Endothelial cell of umbilical vein (primary cell): ENCODE data around the gene ABHD8. TPM values are rescaled to one million over a fixed set of nuclear protein-coding genes. Genes with fewer than 3 reads are reported as not detected.

Experiments
- BruUV-seq: library from RNA; stranded (reverse); fragments of 400-500 nt; replicated peaks from 2 replicates; lab custom pipeline; 2021; lab: Mats Ljungman, UMichigan
- CTCF ChIA-PET: fragments of 300-600, 350-600 bp; sonication (Branson Sonifier 250); formaldehyde crosslinking; loops from one replicate; lab custom pipeline; 2021; ENCODE audit warnings: antibody characterized with exemption, inconsistent platforms; lab: Charles Lee
- POLR2A ChIA-PET: fragments of 300-600, 350-600 bp; sonication (Branson Sonifier 250); formaldehyde crosslinking; loops from one replicate; lab custom pipeline; 2021; ENCODE audit warnings: antibody characterized with exemption, inconsistent platforms; lab: Charles Lee
- DNase-seq: peaks from one replicate; pipeline ENCODE4 v3.0.0-alpha.2; 2011; ENCODE audit warnings: low read depth, low spot score
- FAIRE-seq: peaks from 2 replicates; lab custom pipeline; 2011; peaks lifted over from hg19 to GRCh38; lab: Jason Lieb, UNC
- H2AFZ ChIP-seq: 2 replicates; pipeline ENCODE4 v1.6.0; 2012; ENCODE audit warnings: low read depth, low read length, control low read depth, inconsistent platforms
- H3K27ac ChIP-seq: 2 replicates; pipeline ENCODE4 v1.5.1; 2011; ENCODE audit warnings: low read depth, mild to moderate bottlenecking, control low read depth, low read length, moderate library complexity; ENCODE audit not compliant: insufficient read depth
- H3K27me3 ChIP-seq, 2 experiments: 2 replicates each; pipeline versions ENCODE4 v1.6.0 to v1.6.1; 2011; ENCODE audit warnings: low read length in 2 of 2, mixed read lengths in 1 of 2; ENCODE audit not compliant: control insufficient read depth in 2 of 2, insufficient read depth in 2 of 2
- H3K36me3 ChIP-seq, 2 experiments: 2 replicates in 1 of 2; 3 replicates in 1 of 2; pipeline ENCODE4 v1.5.1; 2011; ENCODE audit warnings: low read length in 2 of 2, mild to moderate bottlenecking in 1 of 2, moderate library complexity in 1 of 2; ENCODE audit not compliant: control insufficient read depth in 2 of 2, insufficient read depth in 2 of 2; ENCODE audit errors: extremely low read depth in 1 of 2
- H3K4me1 ChIP-seq: 3 replicates; pipeline ENCODE4 v1.5.1; 2011; ENCODE audit warnings: mild to moderate bottlenecking, low read length; ENCODE audit not compliant: control insufficient read depth, insufficient read depth; ENCODE audit errors: extremely low read depth
- H3K4me2 ChIP-seq: 2 replicates; pipeline ENCODE4 v1.6.1; 2011; ENCODE audit warnings: low read length, control low read depth, mixed read lengths; ENCODE audit not compliant: insufficient read depth
- H3K4me3 ChIP-seq, 3 experiments: fragments of 200-600 bp in 1 of 3; sonication (generic), shearing (Covaris generic) in 1 of 3; replicated peaks in 1 of 3; 2 replicates each; pipeline ENCODE4 v1.5.1; 2011 to 2016; ENCODE audit warnings: control low read depth in 3 of 3, low read length in 3 of 3, mild to moderate bottlenecking in 2 of 3, inconsistent platforms in 1 of 3, low read depth in 1 of 3, moderate library complexity in 1 of 3; ENCODE audit not compliant: insufficient read depth in 1 of 3
- H3K79me2 ChIP-seq: 2 replicates; pipeline ENCODE4 v1.6.0; 2012; ENCODE audit warnings: low read length, inconsistent platforms; ENCODE audit not compliant: control insufficient read depth, insufficient read depth
- H3K9ac ChIP-seq: replicated peaks from 2 replicates; pipeline ENCODE3; 2011; ENCODE audit warnings: low read length, control low read depth; ENCODE audit not compliant: insufficient read depth; ENCODE audit errors: extremely low read depth
- H3K9me1 ChIP-seq: replicated peaks from 3 replicates; pipeline ENCODE4 v1.6.0; 2011; ENCODE audit warnings: mild to moderate bottlenecking, low read length; ENCODE audit not compliant: control insufficient read depth, insufficient read depth; ENCODE audit errors: extremely low read depth
- H3K9me3 ChIP-seq: replicated peaks from 2 replicates; pipeline ENCODE4 v1.5.1; 2012; ENCODE audit warnings: low read length, inconsistent platforms; ENCODE audit not compliant: control insufficient read depth, insufficient read depth
- H4K20me1 ChIP-seq: replicated peaks from 2 replicates; pipeline ENCODE3; 2011; ENCODE audit warnings: mild to moderate bottlenecking, low read length; ENCODE audit not compliant: control insufficient read depth, insufficient read depth; ENCODE audit errors: extremely low read depth
- CTCF ChIP-seq, 2 donors: IDR thresholded peaks; 1 replicate in 1 of 2; 2 replicates in 1 of 2; pipeline ENCODE4 v1.5.1; 2011; ENCODE audit warnings: low read length in 2 of 2, mild to moderate bottlenecking in 2 of 2, moderate library complexity in 2 of 2, control low read depth in 1 of 2, inconsistent platforms in 1 of 2, low read depth in 1 of 2; ENCODE audit not compliant: insufficient read depth in 1 of 2; ENCODE audit errors: extremely low read depth in 1 of 2
- EZH2 ChIP-seq: IDR thresholded peaks from 2 replicates; pipeline ENCODE4 v1.6.1; 2012; ENCODE audit warnings: borderline replicate concordance, low read depth, mild to moderate bottlenecking, moderate library complexity, low read length, inconsistent platforms; ENCODE audit not compliant: severe bottlenecking
- FOS ChIP-seq: IDR thresholded peaks from 2 replicates; pipeline ENCODE4 v1.6.1; 2011; ENCODE audit warnings: mild to moderate bottlenecking, low read length, moderate library complexity, borderline replicate concordance; ENCODE audit not compliant: insufficient read depth
- GATA2 ChIP-seq: IDR thresholded peaks from 2 replicates; pipeline ENCODE4 v1.7.0; 2011; ENCODE audit warnings: low read depth, mild to moderate bottlenecking, moderate library complexity, mixed read lengths, low read length; ENCODE audit not compliant: insufficient read length, insufficient read depth
- JUN ChIP-seq: IDR thresholded peaks from 2 replicates; pipeline ENCODE4 v1.6.1; 2011; ENCODE audit warnings: borderline replicate concordance, low read depth; ENCODE audit not compliant: insufficient read length, insufficient read depth
- MAX ChIP-seq: IDR thresholded peaks from 2 replicates; pipeline ENCODE4 v1.6.1; 2011; ENCODE audit not compliant: insufficient read depth, insufficient read length
- MYC ChIP-seq: IDR thresholded peaks from one replicate; pipeline ENCODE4 v1.6.1; 2011; ENCODE audit warnings: mild to moderate bottlenecking, low read depth, low read length
- POLR2A ChIP-seq: IDR thresholded peaks from 2 replicates; pipeline ENCODE4 v1.6.1; 2012; ENCODE audit warnings: low read depth, mild to moderate bottlenecking, control low read depth, low read length
- POLR2AphosphoS5 ChIP-seq: IDR thresholded peaks from 2 replicates; pipeline ENCODE4 v1.6.1; 2012; ENCODE audit warnings: low read depth, mild to moderate bottlenecking, control low read depth, low read length, moderate library complexity; ENCODE audit not compliant: insufficient read depth
- dilution Hi-C: fragments of 300-500 bp; cut with MboI; formaldehyde crosslinking; loops from one replicate; pipeline ENCODE4 v1.15.0; 2019; ENCODE audit warnings: low sequenced_read_pairs; ENCODE audit not compliant: extremely low pct_ligation_motif_present
- intact Hi-C: fragments of 100-400 bp; cut with micrococcal nuclease; formaldehyde crosslinking; loops from one replicate; pipeline ENCODE4 v1.10.0; 2022
- polyA plus RNA-seq, 4 experiments: library from polyadenylated mRNA; depleted of rRNA in 3 of 4; stranded (reverse) in 3 of 4; unstranded in 1 of 4; fragments of >200 nt; gene quantifications; 2 replicates each; pipeline versions ENCODE4 v1.2.1 to v1.2.3, GENCODE V29; 2011 to 2012; ENCODE audit warnings: missing spikeins in 1 of 4
- total RNA-seq: library from RNA; stranded (reverse); gene quantifications from 2 replicates; pipeline ENCODE4 v1.2.3, GENCODE V29; 2021

The ABHD8 gene
- total and polyA plus RNA-seq, 2 donors (not counting 3 experiments of a cell fraction or from before 2014, with no cell fraction given) = 5.9 to 8.7 TPM

- intact Hi-C loops (no loop called here), dilution Hi-C loops (no loop called here)
- H3K9me3 ChIP-seq = no peaks in the 10 kb centered on the region
- H2AFZ ChIP-seq = no peak overlapping the region
- no peak for TF ChIP-seq MYC
- TF ChIP-seq FOS = no peak
- no peak for TF ChIP-seq POLR2A
- no peak for TF ChIP-seq EZH2
- no peak for TF ChIP-seq GATA2
- no peak for TF ChIP-seq MAX
- no peak for TF ChIP-seq JUN
- H3K9me1 ChIP-seq = no peaks in the 10 kb centered on the region
- no peak overlapping the region for H3K4me3 ChIP-seq
- FAIRE-seq (no peak), DNase-seq (no peak)
- no peak overlapping the region for H3K9ac ChIP-seq
- peaks cover 6% of the 10 kb centered on the region for H3K4me1 ChIP-seq
- H4K20me1 ChIP-seq = no peaks in the 10 kb centered on the region
- H3K79me2 ChIP-seq = no peaks in the 10 kb centered on the region
- peaks cover 0 to 2% of the 10 kb centered on the region in 2 experiments for H3K27me3 ChIP-seq
- no TSS peak for BruUV-seq
- H3K4me2 ChIP-seq = no peak overlapping the region
- H3K36me3 ChIP-seq = peaks cover 6 to 15% of the 10 kb centered on the region in 2 experiments
- CTCF ChIA-PET = interaction anchor here (1.8 to 2.0 kb wide), 2 partner anchors 15 to 19 kb away, joined by 6 read pairs; partner anchors contain the start of genes DDA1 and MRPL34
- POLR2A ChIA-PET = no interaction called here
- H3K27ac ChIP-seq = no peak overlapping the region
Measured at GRCh38 chr19:17323964-17324332, 20.7 kb upstream of the ABHD8 start.

GRCh38 chr19:17323300-17323963 lies 20.2 kb upstream of the ABHD8 start:
- Histone ChIP-seq H3K79me2 (no peaks in the 10 kb centered on the region), H3K4me3 (no peak overlapping the region), H2AFZ (no peak overlapping the region), H4K20me1 (no peaks in the 10 kb centered on the region), H3K27ac (no peak overlapping the region), H3K9ac (no peak overlapping the region), H3K36me3 (peaks cover 6 to 15% of the 10 kb centered on the region in 2 experiments), H3K4me1 (peaks cover 3% of the 10 kb centered on the region), H3K9me1 (no peaks in the 10 kb centered on the region), H3K27me3 (no peaks in the 10 kb centered on the region), H3K9me3 (no peaks in the 10 kb centered on the region), H3K4me2 (no peak overlapping the region)
- ChIA-PET CTCF (interaction anchor here (1.8 to 2.0 kb wide), 2 partner anchors 14 to 18 kb away, joined by 6 read pairs; partner anchors contain the start of genes DDA1 and MRPL34), POLR2A (no interaction called here)
- FAIRE-seq (no peak), DNase-seq (no peak)
- intact Hi-C loops (no loop called here), dilution Hi-C loops (no loop called here)
- no TSS peak for BruUV-seq
- TF ChIP-seq EZH2 (no peak), MAX (no peak), MYC (no peak), POLR2A (no peak), GATA2 (no peak), FOS (no peak), JUN (no peak), CTCF (IDR thresholded peaks at IDR 0.05; ENCODE audit: extremely low read depth in 1 of 2, insufficient read depth in 1 of 2, low read depth in 1 of 2, low read length in 2 of 2) (no peak), POLR2AphosphoS5 (no peak)
